GOT3 (cell line): Measurements from ENCODE around the gene TBC1D22B.

Experiments used
- DNase-seq: peaks from one replicate; lab custom pipeline; 2025; ENCODE audit warnings: mixed read lengths; lab: John Stamatoyannopoulos, UW

TBC1D22B gene

GRCh38 chr6:37257634-37258404 is at the start of gene TBC1D22B, which contains the start of gene TMEM217:
TBC1D22B (plus strand) TSS chr6:37257772; CDS start chr6:37257918, 146 bp downstream.
TMEM217 (minus strand) TSS chr6:37258144; CDS start chr6:37219030, 39,114 bp downstream.
- DNase-seq = peak; percentile 69

GRCh38 chr6:37207903-37208456 is 49.6 kb upstream of the TBC1D22B start:
- DNase-seq = peak; percentile 25

GRCh38 chr6:37208793-37209192 is 48.8 kb upstream of the TBC1D22B start:
- DNase-seq = no peak

GRCh38 chr6:37209461-37210205 is 47.9 kb upstream of the TBC1D22B start:
- no peak for DNase-seq

- DNase-seq = peak; percentile 4
These were observed 47.1 kb upstream of the TBC1D22B start for GRCh38 chr6:37210313-37210968.

- no peak for DNase-seq
These were observed 45.3 kb upstream of the TBC1D22B start for GRCh38 chr6:37212268-37212667.

GRCh38 chr6:37218061-37218460 is 39.5 kb upstream of the TBC1D22B start:
- DNase-seq = no peak

- no peak for DNase-seq
These were observed 39.1 kb upstream of the TBC1D22B start for GRCh38 chr6:37218511-37218910.

GRCh38 chr6:37221585-37222124 is 35.9 kb upstream of the TBC1D22B start:
- DNase-seq = no peak

GRCh38 chr6:37222125-37222967 is 35.2 kb upstream of the TBC1D22B start:
- DNase-seq = peak; percentile 46

GRCh38 chr6:37222992-37223391 is 34.6 kb upstream of the TBC1D22B start:
- no peak for DNase-seq

GRCh38 chr6:37225350-37226169 is 32.0 kb upstream of the TBC1D22B start:
- no peak for DNase-seq

GRCh38 chr6:37230104-37230503 is 27.5 kb upstream of the TBC1D22B start:
- DNase-seq = no peak

GRCh38 chr6:37232430-37233017 is 25.0 kb upstream of the TBC1D22B start:
- no peak for DNase-seq

GRCh38 chr6:37233541-37233940 is 24.0 kb upstream of the TBC1D22B start:
- no peak for DNase-seq

GRCh38 chr6:37236921-37237320 is 20.7 kb upstream of the TBC1D22B start:
- no peak for DNase-seq

GRCh38 chr6:37237789-37238188 is 19.8 kb upstream of the TBC1D22B start:
- no peak for DNase-seq

- DNase-seq = no peak
These were observed 19.2 kb upstream of the TBC1D22B start for GRCh38 chr6:37238381-37238780.

- no peak for DNase-seq
These were observed 18.0 kb upstream of the TBC1D22B start for GRCh38 chr6:37239526-37239925.
